Esophagus squamous epithelium (tissue), 5 donors: ENCODE results near the gene HP. TPM values are rescaled to one million over a fixed set of nuclear protein-coding genes. Genes with fewer than 3 reads are reported as not detected.

Source experiments
- DNase-seq: peaks from one replicate; lab custom pipeline; 2025; lab: John Stamatoyannopoulos, UW
- H3K27ac ChIP-seq, 4 donors: fragments of 200-600 bp; sonication (generic); one replicate each; pipeline ENCODE4 v1.5.1; 2016 to 2019; ENCODE audit warnings: mild to moderate bottlenecking in 1 of 4
- H3K27me3 ChIP-seq, 4 donors: fragments of 200-600 bp; sonication (generic); 1 replicate in 3 of 4; 2 replicates in 1 of 4; pipeline versions ENCODE4 v1.5.1 to v1.6.0; 2017 to 2021; ENCODE audit warnings: antibody characterized with exemption in 1 of 4
- H3K36me3 ChIP-seq, 3 donors: fragments of 200-600 bp; sonication (generic); one replicate each; pipeline ENCODE4 v1.5.1; 2016 to 2019
- H3K4me1 ChIP-seq, 3 donors: fragments of 200-600 bp; sonication (generic); one replicate each; pipeline ENCODE4 v1.5.1; 2017 to 2019
- H3K4me3 ChIP-seq, 4 donors: fragments of 200-600 bp; sonication (generic); 1 replicate in 3 of 4; 2 replicates in 1 of 4; pipeline ENCODE4 v1.5.1; 2016 to 2019; ENCODE audit warnings: mild to moderate bottlenecking in 2 of 4, moderate library complexity in 1 of 4
- H3K9me3 ChIP-seq, 3 donors: fragments of 200-600 bp; sonication (generic); one replicate each; pipeline ENCODE4 v1.5.1; 2016 to 2019
- CTCF ChIP-seq, 6 experiments: fragments of 450-650 bp in 4 of 6; fragments of 200-600 bp in 2 of 6; sonication (generic) in 2 of 6; IDR thresholded peaks; one replicate each; pipeline ENCODE4 v1.5.1; 2016 to 2019; ENCODE audit warnings: antibody characterized with exemption in 6 of 6, mild to moderate bottlenecking in 4 of 6, moderate library complexity in 4 of 6
- POLR2A ChIP-seq, 4 donors: fragments of 450-650 bp; IDR thresholded peaks; one replicate each; pipeline ENCODE4 v1.6.1; 2017; ENCODE audit warnings: antibody characterized with exemption in 4 of 4, mild to moderate bottlenecking in 4 of 4, moderate library complexity in 3 of 4
- WGBS, 2 donors: methylation state at CpG; one replicate each; pipeline ENCODE4 v1.1.5; 2018; 5-methylcytosine and 5-hydroxymethylcytosine counted together
- intact Hi-C: fragments of 100-400 bp; cut with DNase I; formaldehyde crosslinking; loops from one replicate; pipeline ENCODE4 v1.15.0; 2022
- total RNA-seq, 4 donors: library from RNA; depleted of rRNA; stranded (reverse); fragments of >200 nt; gene quantifications; one replicate each; pipeline ENCODE4 v1.1.0, GENCODE V29; 2016
- donor health status: DM: yes; HTN: yes; CAD: no.

Gene HP
- total RNA-seq, 4 donors from 2014 or later, result 1.0 to 2.9 TPM; not detected in 2

- Histone ChIP-seq H3K27ac (no peak overlapping the region), H3K4me3 (no peak overlapping the region), H3K27me3 (no peaks in the 10 kb centered on the region), H3K36me3 (peaks cover 0 to 55% (median 13%) of the 10 kb centered on the region in 3 donors), H3K4me1 (peaks cover 21 to 45% (median 22%) of the 10 kb centered on the region in 3 donors), H3K9me3 (no peaks in the 10 kb centered on the region)
- WGBS, 2 donors, result 66 to 75% methylated on average over 3 of the region's 3 CpGs
- intact Hi-C loops, result no loop called here
- TF ChIP-seq POLR2A (IDR thresholded peaks at IDR 0.05), result no peak
- TF ChIP-seq CTCF (IDR thresholded peaks at IDR 0.05), result no peak
- DNase-seq, result no peak
Measured at GRCh38 chr16:72091217-72091616, 36.9 kb downstream of the HP start.

GRCh38 chr16:72092832-72093447 is 38.6 kb downstream of the HP start:
- H3K4me3 ChIP-seq, result peak overlapping the region; percentile 76 to 94 (median 87)
- 1 to 2% methylated on average over 17 to 18 of the region's 22 CpGs for WGBS, 2 donors
- no peaks in the 10 kb centered on the region for H3K27me3 ChIP-seq
- H3K9me3 ChIP-seq, result no peaks in the 10 kb centered on the region
- peak overlapping the region; percentile 89 to 96 (median 94) for H3K27ac ChIP-seq
- DNase-seq, result no peak
- H3K36me3 ChIP-seq, result peaks cover 0 to 55% (median 16%) of the 10 kb centered on the region in 3 donors
- intact Hi-C loops, result no loop called here
- TF ChIP-seq POLR2A (IDR thresholded peaks at IDR 0.05), result no peak
- no peak for TF ChIP-seq CTCF (IDR thresholded peaks at IDR 0.05)
- H3K4me1 ChIP-seq, result peaks cover 21 to 46% (median 22%) of the 10 kb centered on the region in 3 donors

GRCh38 chr16:72093448-72094265 is 39.4 kb downstream of the HP start, which contains the start of the genes DHX38 and TXNL4B:
TSS of gene DHX38 (plus strand) at chr16:72093847. CDS start at chr16:72096158, 2,311 bp downstream.
TSS of gene TXNL4B (minus strand) at chr16:72093620. CDS start at chr16:72090749, 2,871 bp downstream.
- intact Hi-C loops, result no loop called here
- Histone ChIP-seq H3K9me3 (no peaks in the 10 kb centered on the region), H3K27me3 (no peaks in the 10 kb centered on the region), H3K4me3 (peak within 1 kb of the TSS; percentile 76 to 94 (median 87)), H3K27ac (peak within 1 kb of the TSS; percentile 89 to 96 (median 94)), H3K36me3 (peaks cover 2 to 55% (median 16%) of the 10 kb centered on the region in 3 donors), H3K4me1 (peaks cover 21 to 46% (median 22%) of the 10 kb centered on the region in 3 donors)
- peak; percentile 85 for DNase-seq
- WGBS, 2 donors, result 0% methylated on average over 18 to 19 of the region's 43 CpGs
- TF ChIP-seq POLR2A (IDR thresholded peaks at IDR 0.05) (peak in 3 of 4 donors; percentile 25 to 85 (median 76)), CTCF (IDR thresholded peaks at IDR 0.05) (peak in 2 of 6 experiments; percentile 4 to 18)

GRCh38 chr16:72094266-72094610 is 39.9 kb downstream of the HP start:
- WGBS, 2 donors, result 0 to 1% methylated on average over 9 to 11 of the region's 11 CpGs
- H3K27ac ChIP-seq, result peak overlapping the region; percentile 89 to 96 (median 94)
- intact Hi-C loops, result no loop called here
- DNase-seq, result no peak
- H3K9me3 ChIP-seq, result no peaks in the 10 kb centered on the region
- H3K4me3 ChIP-seq, result peak overlapping the region; percentile 76 to 94 (median 87)
- H3K27me3 ChIP-seq, result no peaks in the 10 kb centered on the region
- TF ChIP-seq POLR2A (IDR thresholded peaks at IDR 0.05) (no peak), CTCF (IDR thresholded peaks at IDR 0.05) (no peak)
- H3K36me3 ChIP-seq, result peaks cover 8 to 55% (median 16%) of the 10 kb centered on the region in 3 donors
- peaks cover 21 to 46% (median 22%) of the 10 kb centered on the region in 3 donors for H3K4me1 ChIP-seq
